ENCODE measurements around the gene SGCA.

SGCA gene

DNA sequence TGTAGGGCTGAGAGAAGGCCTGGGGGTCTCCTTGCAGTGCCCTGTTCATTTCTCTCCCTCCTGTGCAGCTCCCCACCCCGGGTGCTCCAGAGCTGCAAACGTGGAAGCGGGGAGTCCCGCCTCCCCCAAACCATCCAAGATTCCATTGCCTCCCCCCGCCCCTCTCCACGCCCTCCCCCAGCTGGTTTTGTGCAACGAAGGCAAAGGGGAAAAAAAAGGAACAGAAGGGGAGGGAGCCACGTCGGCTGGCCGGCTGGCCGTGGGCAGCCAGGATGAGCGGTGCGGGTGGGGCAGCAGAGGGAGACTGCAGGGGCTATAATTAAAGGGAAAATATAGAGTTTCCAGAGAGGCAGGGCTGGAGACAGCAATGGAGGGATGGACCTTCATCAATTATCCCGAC is 37.3 kb downstream of the SGCA start:
- H3K4me2 ChIP-seq (ENCODE audit: insufficient read depth, low read length): no peak overlapping the region
- no peaks in the 10 kb centered on the region for H3K79me2 ChIP-seq (ENCODE audit: insufficient read depth, low read length)
- H3K4me1 ChIP-seq (ENCODE audit: insufficient read depth, low read length): peaks cover 14% of the 10 kb centered on the region
- no peaks in the 10 kb centered on the region for H3K9me3 ChIP-seq (ENCODE audit: insufficient read depth, low read length, severe bottlenecking)
- no peak overlapping the region for H3K9ac ChIP-seq (ENCODE audit: low read depth, low read length)
- no peak for TF ChIP-seq EZH2 (IDR thresholded peaks at IDR 0.05; ENCODE audit: borderline replicate concordance, low read depth, low read length, severe bottlenecking)
- TF ChIP-seq, protein P1, sequence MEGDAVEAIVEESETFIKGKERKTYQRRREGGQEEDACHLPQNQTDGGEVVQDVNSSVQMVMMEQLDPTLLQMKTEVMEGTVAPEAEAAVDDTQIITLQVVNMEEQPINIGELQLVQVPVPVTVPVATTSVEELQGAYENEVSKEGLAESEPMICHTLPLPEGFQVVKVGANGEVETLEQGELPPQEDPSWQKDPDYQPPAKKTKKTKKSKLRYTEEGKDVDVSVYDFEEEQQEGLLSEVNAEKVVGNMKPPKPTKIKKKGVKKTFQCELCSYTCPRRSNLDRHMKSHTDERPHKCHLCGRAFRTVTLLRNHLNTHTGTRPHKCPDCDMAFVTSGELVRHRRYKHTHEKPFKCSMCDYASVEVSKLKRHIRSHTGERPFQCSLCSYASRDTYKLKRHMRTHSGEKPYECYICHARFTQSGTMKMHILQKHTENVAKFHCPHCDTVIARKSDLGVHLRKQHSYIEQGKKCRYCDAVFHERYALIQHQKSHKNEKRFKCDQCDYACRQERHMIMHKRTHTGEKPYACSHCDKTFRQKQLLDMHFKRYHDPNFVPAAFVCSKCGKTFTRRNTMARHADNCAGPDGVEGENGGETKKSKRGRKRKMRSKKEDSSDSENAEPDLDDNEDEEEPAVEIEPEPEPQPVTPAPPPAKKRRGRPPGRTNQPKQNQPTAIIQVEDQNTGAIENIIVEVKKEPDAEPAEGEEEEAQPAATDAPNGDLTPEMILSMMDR (IDR thresholded peaks at IDR 0.05; ENCODE audit: borderline replicate concordance, extremely low read depth, low read length, poor library complexity, severe bottlenecking): no peak
- DNase-seq (no peak), ATAC-seq (ENCODE audit: insufficient read depth, low read depth) (no peak)
- H3K4me3 ChIP-seq (ENCODE audit: low read depth in 1 of 2, low read length in 2 of 2): no peak overlapping the region
- H3K36me3 ChIP-seq (ENCODE audit: insufficient read depth, low read length): no peaks in the 10 kb centered on the region
- peaks cover 47% of the 10 kb centered on the region for H3K27me3 ChIP-seq (ENCODE audit: insufficient read depth, low read length, poor library complexity)
- no peak overlapping the region for H3K27ac ChIP-seq (ENCODE audit: low read length)
- no peak overlapping the region for H2AFZ ChIP-seq (ENCODE audit: low read depth, low read length)
- peaks cover 8% of the 10 kb centered on the region for H4K20me1 ChIP-seq (ENCODE audit: insufficient read depth, low read length)

DNA sequence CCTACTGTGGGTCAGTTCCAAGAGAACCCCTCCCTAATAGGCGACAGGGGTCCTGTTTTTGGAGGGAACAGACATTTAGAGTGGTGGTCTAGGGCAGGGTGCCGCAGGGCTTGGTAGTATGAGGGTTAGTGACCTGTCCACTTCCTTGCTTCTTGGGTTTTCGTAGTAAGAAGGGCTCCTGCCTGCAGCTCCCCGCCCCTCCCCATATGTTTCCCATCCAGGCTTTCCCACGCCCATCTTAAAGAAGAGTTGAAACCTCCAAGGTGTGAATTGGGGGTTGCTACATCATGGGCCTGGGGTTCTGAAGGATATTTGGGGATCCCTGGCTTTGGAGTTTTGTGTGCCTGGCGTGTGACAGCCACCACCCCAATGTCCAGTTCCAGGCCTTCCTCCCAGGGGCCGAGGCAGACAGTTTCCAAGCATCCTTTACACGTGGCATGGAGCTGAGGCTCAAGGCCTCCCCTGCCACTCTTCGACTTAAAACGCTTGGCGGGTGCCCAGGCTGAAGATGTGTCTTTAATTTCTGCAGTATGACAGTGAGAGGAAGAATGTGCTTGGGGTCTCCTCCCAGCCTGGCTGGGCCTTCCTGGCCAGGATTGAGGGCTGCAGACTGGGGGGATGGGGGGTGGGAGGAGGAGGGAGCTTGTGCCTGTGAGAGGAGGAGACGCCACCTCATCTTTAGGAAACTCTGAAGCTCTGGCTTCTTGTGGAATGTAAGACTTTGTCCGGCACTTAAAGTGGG is 38.0 kb downstream of the SGCA start:
- Histone ChIP-seq H2AFZ (ENCODE audit: low read depth, low read length) (no peak overlapping the region), H3K4me3 (ENCODE audit: low read depth in 1 of 2, low read length in 2 of 2) (no peak overlapping the region), H3K79me2 (ENCODE audit: insufficient read depth, low read length) (no peaks in the 10 kb centered on the region), H3K27me3 (ENCODE audit: insufficient read depth, low read length, poor library complexity) (peaks cover 47% of the 10 kb centered on the region), H3K9me3 (ENCODE audit: insufficient read depth, low read length, severe bottlenecking) (no peaks in the 10 kb centered on the region), H3K4me1 (ENCODE audit: insufficient read depth, low read length) (peaks cover 14% of the 10 kb centered on the region), H3K9ac (ENCODE audit: low read depth, low read length) (no peak overlapping the region), H3K27ac (ENCODE audit: low read length) (no peak overlapping the region), H3K36me3 (ENCODE audit: insufficient read depth, low read length) (no peaks in the 10 kb centered on the region), H4K20me1 (ENCODE audit: insufficient read depth, low read length) (peaks cover 8% of the 10 kb centered on the region), H3K4me2 (ENCODE audit: insufficient read depth, low read length) (no peak overlapping the region)
- TF ChIP-seq EZH2 (IDR thresholded peaks at IDR 0.05; ENCODE audit: borderline replicate concordance, low read depth, low read length, severe bottlenecking): no peak
- TF ChIP-seq, protein P1 (IDR thresholded peaks at IDR 0.05; ENCODE audit: borderline replicate concordance, extremely low read depth, low read length, poor library complexity, severe bottlenecking): no peak
- no peak for DNase-seq
- no peak for ATAC-seq (ENCODE audit: insufficient read depth, low read depth)

DNA sequence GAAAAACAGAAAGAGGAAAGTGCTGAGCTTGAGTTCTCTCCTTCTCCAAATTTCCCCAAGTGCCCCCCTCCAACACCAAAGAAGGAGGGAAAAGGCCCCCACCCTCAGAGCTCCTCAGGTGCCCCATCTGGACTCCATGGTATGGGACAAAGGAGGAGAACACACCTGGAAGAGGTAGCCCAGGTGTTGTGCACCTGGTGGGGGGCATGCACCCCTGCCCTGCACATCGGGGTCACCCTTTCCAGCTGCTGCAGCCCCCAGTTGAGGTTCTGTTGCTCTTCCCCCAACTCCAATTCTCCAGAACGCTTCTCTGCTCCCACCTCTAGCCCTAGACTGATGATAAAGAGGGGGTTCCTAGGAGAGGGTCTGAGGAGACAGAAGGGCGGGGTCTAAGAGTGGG is 38.6 kb downstream of the SGCA start:
- no peak for TF ChIP-seq EZH2 (IDR thresholded peaks at IDR 0.05; ENCODE audit: borderline replicate concordance, low read depth, low read length, severe bottlenecking)
- TF ChIP-seq, protein P1 (IDR thresholded peaks at IDR 0.05; ENCODE audit: borderline replicate concordance, extremely low read depth, low read length, poor library complexity, severe bottlenecking): no peak
- Histone ChIP-seq H4K20me1 (ENCODE audit: insufficient read depth, low read length) (peaks cover 8% of the 10 kb centered on the region), H3K27me3 (ENCODE audit: insufficient read depth, low read length, poor library complexity) (peaks cover 54% of the 10 kb centered on the region), H3K79me2 (ENCODE audit: insufficient read depth, low read length) (no peaks in the 10 kb centered on the region), H3K4me1 (ENCODE audit: insufficient read depth, low read length) (peaks cover 14% of the 10 kb centered on the region), H3K27ac (ENCODE audit: low read length) (no peak overlapping the region), H3K36me3 (ENCODE audit: insufficient read depth, low read length) (no peaks in the 10 kb centered on the region), H3K4me2 (ENCODE audit: insufficient read depth, low read length) (no peak overlapping the region), H3K9ac (ENCODE audit: low read depth, low read length) (no peak overlapping the region), H3K4me3 (ENCODE audit: low read depth in 1 of 2, low read length in 2 of 2) (no peak overlapping the region), H3K9me3 (ENCODE audit: insufficient read depth, low read length, severe bottlenecking) (no peaks in the 10 kb centered on the region), H2AFZ (ENCODE audit: low read depth, low read length) (no peak overlapping the region)
- ATAC-seq (ENCODE audit: insufficient read depth, low read depth) (no peak), DNase-seq (no peak)
